IMR-90 (cell line): ENCODE data around the gene SYAP1. TPM values are rescaled to one million over a fixed set of nuclear protein-coding genes. Genes with fewer than 3 reads are reported as not detected.

Experiments
- ATAC-seq: fragments of 200-7000 bp; cut with Tn5 transposase; 2 replicates; pipeline ENCODE4 v1.9.1; 2020; ENCODE audit warnings: low read depth, mild to moderate bottlenecking, moderate library complexity
- BruUV-seq: library from RNA; stranded (reverse); fragments of 400-500 nt; replicated peaks from 2 replicates; lab custom pipeline; 2021; lab: Mats Ljungman, UMichigan
- CTCF ChIA-PET: fragments of 300-600 bp; formaldehyde crosslinking; extraction: SDS; loops from one replicate; lab custom pipeline; 2021; ENCODE audit warnings: antibody characterized with exemption; lab: Yijun Ruan, JAX
- POLR2A ChIA-PET: fragments of 300-600 bp; sonication (Branson Sonifier 250); formaldehyde crosslinking; loops from one replicate; lab custom pipeline; 2022; ENCODE audit warnings: antibody characterized with exemption; ENCODE audit not compliant: unreplicated experiment; lab: Charles Lee
- DNase-seq: peaks from one replicate; pipeline ENCODE4 v3.0.0; 2013
- H2AFZ ChIP-seq: replicated peaks from 2 replicates; pipeline ENCODE3; 2013; ENCODE audit warnings: low read length, mild to moderate bottlenecking; ENCODE audit not compliant: poor library complexity
- H2AK5ac ChIP-seq: 2 replicates; pipeline ENCODE4 v1.6.1; 2013; ENCODE audit warnings: low read depth, low read length, inconsistent platforms
- H2AK9ac ChIP-seq: replicated peaks from 2 replicates; pipeline ENCODE3; 2013; ENCODE audit warnings: mild to moderate bottlenecking, low read depth, low read length, moderate library complexity; ENCODE audit not compliant: poor library complexity
- H2BK120ac ChIP-seq: 2 replicates; pipeline ENCODE4 v1.6.1; 2013; ENCODE audit warnings: low read depth, low read length, inconsistent platforms
- H2BK15ac ChIP-seq: 3 replicates; pipeline ENCODE4 v1.6.1; 2013; ENCODE audit warnings: low read depth, low read length, inconsistent platforms
- H2BK20ac ChIP-seq: 2 replicates; pipeline ENCODE4 v1.6.1; 2013; ENCODE audit warnings: low read depth, mild to moderate bottlenecking, inconsistent platforms, low read length, moderate library complexity
- H2BK5ac ChIP-seq: 2 replicates; pipeline ENCODE4 v1.6.1; 2013; ENCODE audit warnings: mild to moderate bottlenecking, low read depth, low read length, inconsistent platforms; ENCODE audit not compliant: poor library complexity, severe bottlenecking
- H3K14ac ChIP-seq: replicated peaks from 2 replicates; pipeline ENCODE4 v1.6.1; 2013; ENCODE audit warnings: low read depth, low read length, inconsistent platforms
- H3K18ac ChIP-seq: 2 replicates; pipeline ENCODE4 v1.6.1; 2013; ENCODE audit warnings: low read depth, low read length, control low read depth
- H3K23ac ChIP-seq: 2 replicates; pipeline ENCODE4 v1.6.1; 2013; ENCODE audit warnings: low read depth, low read length, inconsistent platforms
- H3K27ac ChIP-seq: 2 replicates; pipeline ENCODE4 v1.5.1; 2013; ENCODE audit warnings: mild to moderate bottlenecking, control low read depth, low read length; ENCODE audit not compliant: insufficient read depth
- H3K27me3 ChIP-seq: 2 replicates; pipeline ENCODE4 v1.6.1; 2013; ENCODE audit warnings: low read length; ENCODE audit not compliant: control insufficient read depth, insufficient read depth
- H3K36me3 ChIP-seq: 2 replicates; pipeline ENCODE4 v1.6.1; 2013; ENCODE audit warnings: low read length, mixed read lengths; ENCODE audit not compliant: control insufficient read depth, insufficient read depth
- H3K4ac ChIP-seq: 2 replicates; pipeline ENCODE4 v1.6.1; 2013; ENCODE audit warnings: low read depth, low read length, inconsistent platforms
- H3K4me1 ChIP-seq: 2 replicates; pipeline ENCODE4 v1.6.1; 2013; ENCODE audit warnings: low read length, mixed read lengths; ENCODE audit not compliant: control insufficient read depth, insufficient read depth
- H3K4me2 ChIP-seq: 2 replicates; pipeline ENCODE4 v1.6.1; 2013; ENCODE audit warnings: low read depth, mild to moderate bottlenecking, control low read depth, low read length, moderate library complexity
- H3K4me3 ChIP-seq: 2 replicates; pipeline ENCODE4 v1.5.1; 2013; ENCODE audit warnings: low read depth, mild to moderate bottlenecking, control low read depth, low read length, moderate library complexity; ENCODE audit not compliant: insufficient read depth
- H3K56ac ChIP-seq: 2 replicates; pipeline ENCODE4 v1.6.1; 2013; ENCODE audit warnings: low read length, inconsistent platforms; ENCODE audit not compliant: insufficient read depth; ENCODE audit errors: extremely low read depth
- H3K79me1 ChIP-seq, 2 experiments: 2 replicates each; pipeline ENCODE4 v1.6.1; 2013; ENCODE audit warnings: low read length in 2 of 2, inconsistent platforms in 1 of 2, low read depth in 1 of 2
- H3K9ac ChIP-seq: 2 replicates; pipeline ENCODE4 v1.6.1; 2013; ENCODE audit warnings: low read depth, low read length, control low read depth
- H3K9me1 ChIP-seq: 2 replicates; pipeline ENCODE4 v1.6.1; 2013; ENCODE audit warnings: low read length, inconsistent platforms; ENCODE audit not compliant: insufficient read depth
- H3K9me3 ChIP-seq: 2 replicates; pipeline ENCODE4 v1.6.1; 2013; ENCODE audit warnings: low read length; ENCODE audit not compliant: control insufficient read depth, insufficient read depth
- H4K20me1 ChIP-seq: 2 replicates; pipeline ENCODE4 v1.6.1; 2013; ENCODE audit warnings: low read length, inconsistent platforms; ENCODE audit not compliant: insufficient read depth
- H4K5ac ChIP-seq: 2 replicates; pipeline ENCODE4 v1.6.1; 2013; ENCODE audit warnings: mild to moderate bottlenecking, low read depth, low read length, control low read depth
- H4K8ac ChIP-seq, 2 experiments: 2 replicates each; pipeline ENCODE4 v1.6.1; 2013; ENCODE audit warnings: low read depth in 2 of 2, low read length in 2 of 2, control low read depth in 1 of 2, inconsistent platforms in 1 of 2
- H4K91ac ChIP-seq: 2 replicates; pipeline ENCODE4 v1.6.1; 2013; ENCODE audit warnings: low read depth, low read length, inconsistent platforms; ENCODE audit not compliant: insufficient read depth
- BHLHE40 ChIP-seq: fragments of 150-350 bp; IDR thresholded peaks from 2 replicates; pipeline ENCODE4 v1.6.1; 2016; ENCODE audit warnings: mild to moderate bottlenecking, low read depth, low read length
- CEBPB ChIP-seq: IDR thresholded peaks from 2 replicates; pipeline ENCODE4 v1.6.1; 2012; ENCODE audit warnings: low read depth, low read length, improper control_type of control experiment
- CHD1 ChIP-seq: IDR thresholded peaks from 2 replicates; pipeline ENCODE4 v1.6.1; 2012; ENCODE audit warnings: low read depth, low read length, improper control_type of control experiment
- FOS ChIP-seq: fragments of 150-350 bp; IDR thresholded peaks from 2 replicates; pipeline ENCODE4 v1.6.1; 2016; ENCODE audit warnings: low read depth, low read length
- MAFK ChIP-seq: IDR thresholded peaks from 2 replicates; pipeline ENCODE4 v1.6.1; 2012; ENCODE audit warnings: low read depth, low read length, improper control_type of control experiment
- MXI1 ChIP-seq: IDR thresholded peaks from 2 replicates; pipeline ENCODE4 v1.6.1; 2012; ENCODE audit warnings: low read depth, mild to moderate bottlenecking, low read length, moderate library complexity, borderline replicate concordance
- NFE2L2 ChIP-seq: fragments of 150-350 bp; IDR thresholded peaks from 2 replicates; pipeline ENCODE4 v1.6.1; 2016; ENCODE audit warnings: low read depth, mild to moderate bottlenecking, low read length
- POLR2A ChIP-seq: IDR thresholded peaks from 2 replicates; pipeline ENCODE4 v1.6.1; 2012; ENCODE audit warnings: mild to moderate bottlenecking, low read depth, low read length
- RAD21 ChIP-seq: IDR thresholded peaks from 2 replicates; pipeline ENCODE4 v1.6.1; 2012; ENCODE audit warnings: low read length, improper control_type of control experiment
- RCOR1 ChIP-seq: IDR thresholded peaks from 2 replicates; pipeline ENCODE4 v1.6.1; 2012; ENCODE audit warnings: mild to moderate bottlenecking, low read length, improper control_type of control experiment; ENCODE audit not compliant: insufficient replicate concordance
- RFX5 ChIP-seq: IDR thresholded peaks from 2 replicates; pipeline ENCODE4 v1.8.0; 2012; ENCODE audit warnings: low read depth, mild to moderate bottlenecking, low read length, moderate library complexity
- SMC3 ChIP-seq: fragments of 150-350 bp; IDR thresholded peaks from 2 replicates; pipeline ENCODE4 v1.6.1; 2016; ENCODE audit warnings: low read depth, mild to moderate bottlenecking, antibody characterized with exemption, low read length, moderate library complexity
- WGBS, 2 experiments: methylation state at CpG; one replicate each; pipeline versions ENCODE4 v1.1.5 to v1.1.7; 2013; ENCODE audit warnings: missing lambda C conversion rate in 2 of 2; ENCODE audit not compliant: insufficient read length in 1 of 2; ENCODE audit errors: extremely low coverage in 2 of 2; 5-methylcytosine and 5-hydroxymethylcytosine counted together
- dilution Hi-C: fragments of 300-500 bp; cut with HindIII; formaldehyde crosslinking; loops from one replicate; pipeline ENCODE4 v1.14.3; 2018; ENCODE audit warnings: low sequenced_read_pairs; ENCODE audit not compliant: unreplicated experiment
- in situ Hi-C: fragments of 300-500 bp; cut with MboI; formaldehyde crosslinking; loops from 3 replicates; pipeline ENCODE4 v1.14.3; 2019; ENCODE audit warnings: low sequenced_read_pairs, inconsistent platforms, mixed read lengths
- intact Hi-C: fragments of 100-400 bp; cut with micrococcal nuclease; formaldehyde crosslinking; loops from 2 replicates; pipeline ENCODE4 v1.10.0; 2022
- polyA plus RNA-seq, 3 experiments: library from polyadenylated mRNA; depleted of rRNA; stranded (reverse); fragments of >200 nt; gene quantifications; 2 replicates each; pipeline ENCODE4 v1.2.3, GENCODE V29; 2012; ENCODE audit warnings: low replicate concordance in 1 of 3
- total RNA-seq: library from RNA; depleted of rRNA; stranded (reverse); fragments of >200 nt; gene quantifications from 2 replicates; pipeline ENCODE4 v1.2.3, GENCODE V29; 2012
- TF ChIP-seq, protein P1 (sequence below): fragments of 150-350 bp; IDR thresholded peaks from 2 replicates; pipeline ENCODE4 v1.6.1; 2016; ENCODE audit warnings: low read depth, mild to moderate bottlenecking, low read length, moderate library complexity, borderline replicate concordance
- TF ChIP-seq, protein P2 (sequence below): fragments of 150-350 bp; IDR thresholded peaks from 2 replicates; pipeline ENCODE4 v1.6.1; 2017; ENCODE audit warnings: mild to moderate bottlenecking, antibody characterized with exemption, low read length, low read depth
- TF ChIP-seq, protein P3 (sequence below): conservative IDR thresholded peaks from 2 replicates; pipeline ENCODE4 v1.5.1; 2012; ENCODE audit warnings: mild to moderate bottlenecking, low read depth, low read length, improper control_type of control experiment

SYAP1 gene
- total and polyA plus RNA-seq, 2 of the 4 experiments (the other 2 are of a cell fraction): 17.7 to 35.0 TPM

DNA sequence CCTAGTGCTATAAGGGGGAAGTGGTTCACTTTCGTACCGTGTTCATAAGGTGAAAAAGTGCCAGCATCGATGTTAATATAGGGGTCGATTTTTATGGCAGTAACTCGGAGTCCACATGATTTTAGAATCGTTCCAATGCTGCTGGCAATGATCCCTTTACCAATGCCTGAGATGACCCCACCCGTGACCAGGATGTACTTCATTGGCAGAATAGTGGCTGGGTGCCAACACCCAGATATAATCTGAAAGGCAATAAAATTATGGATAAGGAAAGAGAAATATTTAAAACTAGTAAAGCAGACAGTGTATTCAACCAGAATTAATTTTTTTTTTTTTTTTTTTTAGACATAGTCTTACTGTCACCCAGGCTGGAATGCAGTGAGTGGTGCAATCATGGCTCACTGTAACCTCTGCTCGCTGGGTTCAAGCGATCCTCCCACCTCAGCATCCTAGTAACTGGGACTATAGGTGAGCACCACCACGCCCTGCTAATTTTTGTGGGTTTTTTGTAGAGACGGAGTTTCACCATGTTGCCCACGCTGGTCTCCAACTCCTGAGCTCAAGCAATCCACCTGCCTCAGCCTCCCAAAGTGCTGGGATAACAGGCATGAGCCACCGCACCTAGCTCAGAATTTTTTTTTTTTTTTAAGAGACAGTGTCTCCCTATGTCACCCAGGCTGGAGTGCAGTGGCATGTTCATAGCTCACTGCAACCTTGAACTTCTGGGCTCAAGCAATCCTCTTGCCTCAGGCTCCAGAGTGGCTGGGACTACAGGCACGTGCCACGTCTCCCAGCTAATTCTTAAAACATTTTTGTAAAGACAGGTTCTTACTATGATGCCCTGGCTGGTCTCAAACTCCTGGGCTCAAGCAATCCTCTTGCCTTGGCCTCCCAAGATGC lies 16.5 kb upstream of the SYAP1 start:
- dilution Hi-C loops (no loop called here), intact Hi-C loops (no loop called here), in situ Hi-C loops (no loop called here)
- no peak for DNase-seq
- Histone ChIP-seq H2AFZ (no peak overlapping the region), H2AK9ac (no peak overlapping the region), H3K14ac (no peak overlapping the region), H2AK5ac (no peak overlapping the region), H4K5ac (no peak overlapping the region), H3K56ac (no peak overlapping the region), H2BK15ac (no peak overlapping the region), H3K4me1 (no peaks in the 10 kb centered on the region), H2BK5ac (no peak overlapping the region), H3K36me3 (no peaks in the 10 kb centered on the region), H3K23ac (no peak overlapping the region), H4K8ac (no peak overlapping the region), H4K91ac (no peak overlapping the region), H3K79me1 (no peaks in the 10 kb centered on the region), H2BK120ac (no peak overlapping the region), H3K27ac (no peak overlapping the region), H3K9ac (no peak overlapping the region), H3K4me2 (no peak overlapping the region), H3K9me3 (no peaks in the 10 kb centered on the region), H3K4me3 (no peak overlapping the region), H3K18ac (no peak overlapping the region), H4K20me1 (no peaks in the 10 kb centered on the region), H3K27me3 (no peaks in the 10 kb centered on the region; the same call in 1 of the 2 replicates), H3K9me1 (no peaks in the 10 kb centered on the region), H2BK20ac (no peak overlapping the region), H3K4ac (no peak overlapping the region)
- ATAC-seq: no peak
- ChIA-PET POLR2A (interaction anchor here (0.6 to 0.7 kb wide), 2 partner anchors 20 to 21 kb away, joined by 3 to 8 read pairs; no protein-coding TSS in a partner anchor), CTCF (no interaction called here)
- 100% methylated on average over 3 of the region's 15 CpGs; no CpG with 5 or more reads in 1 of the 2 experiments for WGBS, 2 experiments
- BruUV-seq: no TSS peak
- TF ChIP-seq NFE2L2 (no peak), MAFK (no peak), CHD1 (no peak), SMC3 (no peak), MXI1 (no peak), CEBPB (no peak), FOS (no peak), RFX5 (no peak), POLR2A (no peak), BHLHE40 (no peak), RCOR1 (no peak), RAD21 (no peak)
- TF ChIP-seq, protein P1, sequence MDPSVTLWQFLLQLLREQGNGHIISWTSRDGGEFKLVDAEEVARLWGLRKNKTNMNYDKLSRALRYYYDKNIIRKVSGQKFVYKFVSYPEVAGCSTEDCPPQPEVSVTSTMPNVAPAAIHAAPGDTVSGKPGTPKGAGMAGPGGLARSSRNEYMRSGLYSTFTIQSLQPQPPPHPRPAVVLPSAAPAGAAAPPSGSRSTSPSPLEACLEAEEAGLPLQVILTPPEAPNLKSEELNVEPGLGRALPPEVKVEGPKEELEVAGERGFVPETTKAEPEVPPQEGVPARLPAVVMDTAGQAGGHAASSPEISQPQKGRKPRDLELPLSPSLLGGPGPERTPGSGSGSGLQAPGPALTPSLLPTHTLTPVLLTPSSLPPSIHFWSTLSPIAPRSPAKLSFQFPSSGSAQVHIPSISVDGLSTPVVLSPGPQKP: no peak
- TF ChIP-seq, protein P2, sequence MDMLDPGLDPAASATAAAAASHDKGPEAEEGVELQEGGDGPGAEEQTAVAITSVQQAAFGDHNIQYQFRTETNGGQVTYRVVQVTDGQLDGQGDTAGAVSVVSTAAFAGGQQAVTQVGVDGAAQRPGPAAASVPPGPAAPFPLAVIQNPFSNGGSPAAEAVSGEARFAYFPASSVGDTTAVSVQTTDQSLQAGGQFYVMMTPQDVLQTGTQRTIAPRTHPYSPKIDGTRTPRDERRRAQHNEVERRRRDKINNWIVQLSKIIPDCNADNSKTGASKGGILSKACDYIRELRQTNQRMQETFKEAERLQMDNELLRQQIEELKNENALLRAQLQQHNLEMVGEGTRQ: no peak
- TF ChIP-seq, protein P3, sequence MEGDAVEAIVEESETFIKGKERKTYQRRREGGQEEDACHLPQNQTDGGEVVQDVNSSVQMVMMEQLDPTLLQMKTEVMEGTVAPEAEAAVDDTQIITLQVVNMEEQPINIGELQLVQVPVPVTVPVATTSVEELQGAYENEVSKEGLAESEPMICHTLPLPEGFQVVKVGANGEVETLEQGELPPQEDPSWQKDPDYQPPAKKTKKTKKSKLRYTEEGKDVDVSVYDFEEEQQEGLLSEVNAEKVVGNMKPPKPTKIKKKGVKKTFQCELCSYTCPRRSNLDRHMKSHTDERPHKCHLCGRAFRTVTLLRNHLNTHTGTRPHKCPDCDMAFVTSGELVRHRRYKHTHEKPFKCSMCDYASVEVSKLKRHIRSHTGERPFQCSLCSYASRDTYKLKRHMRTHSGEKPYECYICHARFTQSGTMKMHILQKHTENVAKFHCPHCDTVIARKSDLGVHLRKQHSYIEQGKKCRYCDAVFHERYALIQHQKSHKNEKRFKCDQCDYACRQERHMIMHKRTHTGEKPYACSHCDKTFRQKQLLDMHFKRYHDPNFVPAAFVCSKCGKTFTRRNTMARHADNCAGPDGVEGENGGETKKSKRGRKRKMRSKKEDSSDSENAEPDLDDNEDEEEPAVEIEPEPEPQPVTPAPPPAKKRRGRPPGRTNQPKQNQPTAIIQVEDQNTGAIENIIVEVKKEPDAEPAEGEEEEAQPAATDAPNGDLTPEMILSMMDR: no peak
